Endothelial cell of umbilical vein (primary cell): ENCODE measurements around the gene IGSF3. TPM values are rescaled to one million over a fixed set of nuclear protein-coding genes. Genes with fewer than 3 reads are reported as not detected.
"Not testable (repeated sequence)": the region's sequence is repeated elsewhere in the genome, so short reads cannot be mapped to it uniquely, and the experiment has no call there.

Experiments used
- BruUV-seq: library from RNA; stranded (reverse); fragments of 400-500 nt; replicated peaks from 2 replicates; lab custom pipeline; 2021; lab: Mats Ljungman, UMichigan
- CTCF ChIA-PET: fragments of 300-600, 350-600 bp; sonication (Branson Sonifier 250); formaldehyde crosslinking; loops from one replicate; lab custom pipeline; 2021; ENCODE audit warnings: antibody characterized with exemption, inconsistent platforms; lab: Charles Lee
- POLR2A ChIA-PET: fragments of 300-600, 350-600 bp; sonication (Branson Sonifier 250); formaldehyde crosslinking; loops from one replicate; lab custom pipeline; 2021; ENCODE audit warnings: antibody characterized with exemption, inconsistent platforms; lab: Charles Lee
- DNase-seq: peaks from one replicate; pipeline ENCODE4 v3.0.0-alpha.2; 2011; ENCODE audit warnings: low read depth, low spot score
- FAIRE-seq: peaks from 2 replicates; lab custom pipeline; 2011; peaks lifted over from hg19 to GRCh38; lab: Jason Lieb, UNC
- H2AFZ ChIP-seq: 2 replicates; pipeline ENCODE4 v1.6.0; 2012; ENCODE audit warnings: low read depth, low read length, control low read depth, inconsistent platforms
- H3K27ac ChIP-seq: 2 replicates; pipeline ENCODE4 v1.5.1; 2011; ENCODE audit warnings: low read depth, mild to moderate bottlenecking, control low read depth, low read length, moderate library complexity; ENCODE audit not compliant: insufficient read depth
- H3K27me3 ChIP-seq, 2 experiments: 2 replicates each; pipeline versions ENCODE4 v1.6.0 to v1.6.1; 2011; ENCODE audit warnings: low read length in 2 of 2, mixed read lengths in 1 of 2; ENCODE audit not compliant: control insufficient read depth in 2 of 2, insufficient read depth in 2 of 2
- H3K36me3 ChIP-seq, 2 experiments: 2 replicates in 1 of 2; 3 replicates in 1 of 2; pipeline ENCODE4 v1.5.1; 2011; ENCODE audit warnings: low read length in 2 of 2, mild to moderate bottlenecking in 1 of 2, moderate library complexity in 1 of 2; ENCODE audit not compliant: control insufficient read depth in 2 of 2, insufficient read depth in 2 of 2; ENCODE audit errors: extremely low read depth in 1 of 2
- H3K4me1 ChIP-seq: 3 replicates; pipeline ENCODE4 v1.5.1; 2011; ENCODE audit warnings: mild to moderate bottlenecking, low read length; ENCODE audit not compliant: control insufficient read depth, insufficient read depth; ENCODE audit errors: extremely low read depth
- H3K4me2 ChIP-seq: 2 replicates; pipeline ENCODE4 v1.6.1; 2011; ENCODE audit warnings: low read length, control low read depth, mixed read lengths; ENCODE audit not compliant: insufficient read depth
- H3K4me3 ChIP-seq, 3 experiments: fragments of 200-600 bp in 1 of 3; sonication (generic), shearing (Covaris generic) in 1 of 3; replicated peaks in 1 of 3; 2 replicates each; pipeline ENCODE4 v1.5.1; 2011 to 2016; ENCODE audit warnings: control low read depth in 3 of 3, low read length in 3 of 3, mild to moderate bottlenecking in 2 of 3, inconsistent platforms in 1 of 3, low read depth in 1 of 3, moderate library complexity in 1 of 3; ENCODE audit not compliant: insufficient read depth in 1 of 3
- H3K79me2 ChIP-seq: 2 replicates; pipeline ENCODE4 v1.6.0; 2012; ENCODE audit warnings: low read length, inconsistent platforms; ENCODE audit not compliant: control insufficient read depth, insufficient read depth
- H3K9ac ChIP-seq: replicated peaks from 2 replicates; pipeline ENCODE3; 2011; ENCODE audit warnings: low read length, control low read depth; ENCODE audit not compliant: insufficient read depth; ENCODE audit errors: extremely low read depth
- H3K9me1 ChIP-seq: replicated peaks from 3 replicates; pipeline ENCODE4 v1.6.0; 2011; ENCODE audit warnings: mild to moderate bottlenecking, low read length; ENCODE audit not compliant: control insufficient read depth, insufficient read depth; ENCODE audit errors: extremely low read depth
- H3K9me3 ChIP-seq: replicated peaks from 2 replicates; pipeline ENCODE4 v1.5.1; 2012; ENCODE audit warnings: low read length, inconsistent platforms; ENCODE audit not compliant: control insufficient read depth, insufficient read depth
- H4K20me1 ChIP-seq: replicated peaks from 2 replicates; pipeline ENCODE3; 2011; ENCODE audit warnings: mild to moderate bottlenecking, low read length; ENCODE audit not compliant: control insufficient read depth, insufficient read depth; ENCODE audit errors: extremely low read depth
- dilution Hi-C: fragments of 300-500 bp; cut with MboI; formaldehyde crosslinking; loops from one replicate; pipeline ENCODE4 v1.15.0; 2019; ENCODE audit warnings: low sequenced_read_pairs; ENCODE audit not compliant: extremely low pct_ligation_motif_present
- intact Hi-C: fragments of 100-400 bp; cut with micrococcal nuclease; formaldehyde crosslinking; loops from one replicate; pipeline ENCODE4 v1.10.0; 2022
- polyA plus RNA-seq, 4 experiments: library from polyadenylated mRNA; depleted of rRNA in 3 of 4; stranded (reverse) in 3 of 4; unstranded in 1 of 4; fragments of >200 nt; gene quantifications; 2 replicates each; pipeline versions ENCODE4 v1.2.1 to v1.2.3, GENCODE V29; 2011 to 2012; ENCODE audit warnings: missing spikeins in 1 of 4
- total RNA-seq: library from RNA; stranded (reverse); gene quantifications from 2 replicates; pipeline ENCODE4 v1.2.3, GENCODE V29; 2021

Gene IGSF3
- total and polyA plus RNA-seq, 2 donors (not counting 3 experiments of a cell fraction or from before 2014, with no cell fraction given), result 0.63 to 2.2 TPM

GRCh38 chr1:116593401-116593800 is 74.1 kb downstream of the IGSF3 start:
- intact Hi-C loops, H3K9ac ChIP-seq, H3K9me1 ChIP-seq, POLR2A ChIA-PET, H3K79me2 ChIP-seq, H3K9me3 ChIP-seq, FAIRE-seq, H3K4me1 ChIP-seq, H3K4me2 ChIP-seq, dilution Hi-C loops, H3K36me3 ChIP-seq, H2AFZ ChIP-seq, DNase-seq, H4K20me1 ChIP-seq, H3K27me3 ChIP-seq, H3K4me3 ChIP-seq, BruUV-seq, H3K27ac ChIP-seq: not testable (repeated sequence)
- CTCF ChIA-PET, result interaction anchor here (2.6 kb wide), 1 partner anchor 19 kb away, joined by 9 read pairs; no protein-coding TSS in a partner anchor

GRCh38 chr1:116591951-116592605 is 75.5 kb downstream of the IGSF3 start:
- BruUV-seq, H2AFZ ChIP-seq, H3K27ac ChIP-seq, H3K36me3 ChIP-seq, POLR2A ChIA-PET, intact Hi-C loops, H4K20me1 ChIP-seq, H3K4me3 ChIP-seq, dilution Hi-C loops, H3K4me1 ChIP-seq, H3K4me2 ChIP-seq, H3K9me3 ChIP-seq, H3K9ac ChIP-seq, H3K27me3 ChIP-seq, H3K79me2 ChIP-seq, DNase-seq, H3K9me1 ChIP-seq: not testable (repeated sequence)
- CTCF ChIA-PET, result interaction anchor here (2.6 kb wide), 1 partner anchor 17 kb away, joined by 9 read pairs; no protein-coding TSS in a partner anchor
- peak; percentile 50 for FAIRE-seq

- peak; percentile 49 for FAIRE-seq
- H3K36me3 ChIP-seq, H2AFZ ChIP-seq, H3K79me2 ChIP-seq, H3K9me1 ChIP-seq, DNase-seq, BruUV-seq, H3K4me3 ChIP-seq, POLR2A ChIA-PET, H3K27ac ChIP-seq, H3K9me3 ChIP-seq, H3K4me2 ChIP-seq, intact Hi-C loops, H3K4me1 ChIP-seq, H4K20me1 ChIP-seq, dilution Hi-C loops, H3K9ac ChIP-seq, H3K27me3 ChIP-seq: not testable (repeated sequence)
- CTCF ChIA-PET, result interaction anchor here (2.6 kb wide), 1 partner anchor 16 kb away, joined by 9 read pairs; no protein-coding TSS in a partner anchor
These were observed 76.3 kb downstream of the IGSF3 start for GRCh38 chr1:116591006-116591950.
